ENCODE data around the gene RIN1. TPM values are rescaled to one million over a fixed set of nuclear protein-coding genes. Genes with fewer than 3 reads are reported as not detected.
A peak's percentile ranks its signal among the peaks of the same experiment; 100 is the strongest.

Gene RIN1
- total RNA-seq, 1 donor from 2014 or later, result 1.6 TPM

GRCh38 chr11:66291706-66292542 is 44.3 kb downstream of the RIN1 start, which contains the start of gene TMEM151A:
Gene TMEM151A (plus strand): TSS chr11:66291894. CDS start chr11:66292014, 120 bp downstream.
- DNase-seq (ENCODE audit: missing footprints) (no peak), ATAC-seq (no peak)
- intact Hi-C loops (cut with DNase I), result no loop called here

DNA sequence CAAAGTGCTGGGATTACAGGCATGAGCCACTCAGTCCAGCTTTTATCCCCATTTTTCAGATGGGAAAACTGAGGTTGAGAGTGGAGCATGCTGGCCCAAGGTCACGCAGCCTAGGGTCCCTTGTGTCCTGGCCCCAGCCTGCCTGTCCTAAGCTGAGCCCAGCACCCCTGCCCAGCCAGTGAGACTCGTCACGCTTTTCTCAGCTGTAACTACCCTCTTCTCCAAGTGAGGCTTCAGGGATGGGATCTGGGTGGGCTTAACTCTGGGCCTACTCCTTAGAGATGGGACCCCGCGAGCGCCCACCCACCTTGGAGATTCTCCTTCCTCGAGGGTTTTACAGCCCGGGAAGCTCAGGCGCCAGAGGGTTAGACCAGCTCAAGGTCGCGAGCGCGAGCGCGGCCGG is 44.9 kb downstream of the RIN1 start:
- intact Hi-C loops (cut with DNase I), result no loop called here
- ATAC-seq, result no peak
- no peak for DNase-seq (ENCODE audit: missing footprints)

DNA sequence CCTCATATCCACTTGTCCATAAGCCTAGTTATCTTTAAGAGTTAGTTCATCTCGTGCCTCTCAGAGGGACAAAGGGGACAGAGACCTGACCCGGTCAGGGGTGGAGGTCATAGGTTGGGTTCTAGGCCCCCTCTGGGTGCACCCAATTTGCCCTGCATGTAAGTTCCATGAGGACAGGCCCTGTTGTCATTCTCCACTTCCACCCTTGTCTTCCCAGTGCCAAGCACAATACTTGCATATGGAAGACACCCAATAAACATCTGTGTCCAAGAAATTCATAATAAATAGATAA is 46.0 kb downstream of the RIN1 start:
- DNase-seq (ENCODE audit: missing footprints), result no peak
- ATAC-seq, result no peak
- intact Hi-C loops (cut with DNase I), result no loop called here

- ATAC-seq, result peak; percentile 35
- intact Hi-C loops (cut with DNase I), result no loop called here
- DNase-seq (ENCODE audit: missing footprints), result peak; percentile 86
Observed at GRCh38 chr11:66289548-66290329, 46.5 kb downstream of the RIN1 start.

GRCh38 chr11:66288671-66289547 is 47.3 kb downstream of the RIN1 start, which contains the start of gene YIF1A:
Gene YIF1A (minus strand): TSS chr11:66289143. CDS start chr11:66288985, 158 bp downstream.
- peak; percentile 96 for ATAC-seq
- intact Hi-C loops (cut with DNase I), result no loop called here
- DNase-seq (ENCODE audit: missing footprints), result peak; percentile 99

- DNase-seq (ENCODE audit: missing footprints) (no peak), ATAC-seq (no peak)
- intact Hi-C loops (cut with DNase I), result no loop called here
Observed at GRCh38 chr11:66287889-66288670, 48.2 kb downstream of the RIN1 start.

DNA sequence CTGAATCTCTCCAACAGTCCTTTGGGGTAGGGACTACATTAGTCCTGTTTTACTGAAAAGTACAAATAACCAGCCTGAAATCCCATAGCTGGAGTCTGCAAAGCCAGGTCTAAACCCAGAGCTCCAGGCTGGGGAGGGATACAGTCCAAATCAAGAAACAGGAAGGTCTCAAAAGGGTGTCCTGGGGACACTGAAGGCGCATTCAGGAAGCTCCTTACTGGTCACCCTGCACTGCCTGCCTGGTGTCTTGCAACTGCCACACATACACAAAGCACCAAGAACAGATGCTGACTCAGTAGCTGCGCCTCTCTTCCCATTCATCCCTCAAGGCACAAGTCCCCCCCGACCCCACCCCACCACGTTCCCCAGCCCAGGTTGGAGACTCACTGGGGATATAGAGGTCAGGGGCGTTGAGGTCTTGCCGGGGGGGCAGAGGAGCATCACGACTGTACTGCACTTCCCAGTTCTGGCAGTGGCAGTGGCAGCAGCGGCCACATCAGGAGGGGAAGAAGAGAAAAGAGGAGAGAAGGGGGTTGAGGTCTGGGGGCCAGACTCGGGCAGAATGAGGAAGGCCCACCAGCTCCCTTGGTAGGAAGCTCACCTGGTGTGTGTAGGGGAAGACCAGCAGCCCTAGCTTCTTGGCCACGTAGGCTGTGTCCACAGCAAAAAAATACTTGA is 48.9 kb downstream of the RIN1 start:
- ATAC-seq, result no peak
- intact Hi-C loops (cut with DNase I), result no loop called here
- DNase-seq (ENCODE audit: missing footprints), result no peak

GRCh38 chr11:66286699-66287098 is 49.5 kb downstream of the RIN1 start:
- intact Hi-C loops (cut with DNase I), result no loop called here
- no peak for DNase-seq (ENCODE audit: missing footprints)
- ATAC-seq, result no peak

GRCh38 chr11:66285250-66285947 is 50.8 kb downstream of the RIN1 start:
- intact Hi-C loops (cut with DNase I), result no loop called here
- ATAC-seq, result no peak

DNA sequence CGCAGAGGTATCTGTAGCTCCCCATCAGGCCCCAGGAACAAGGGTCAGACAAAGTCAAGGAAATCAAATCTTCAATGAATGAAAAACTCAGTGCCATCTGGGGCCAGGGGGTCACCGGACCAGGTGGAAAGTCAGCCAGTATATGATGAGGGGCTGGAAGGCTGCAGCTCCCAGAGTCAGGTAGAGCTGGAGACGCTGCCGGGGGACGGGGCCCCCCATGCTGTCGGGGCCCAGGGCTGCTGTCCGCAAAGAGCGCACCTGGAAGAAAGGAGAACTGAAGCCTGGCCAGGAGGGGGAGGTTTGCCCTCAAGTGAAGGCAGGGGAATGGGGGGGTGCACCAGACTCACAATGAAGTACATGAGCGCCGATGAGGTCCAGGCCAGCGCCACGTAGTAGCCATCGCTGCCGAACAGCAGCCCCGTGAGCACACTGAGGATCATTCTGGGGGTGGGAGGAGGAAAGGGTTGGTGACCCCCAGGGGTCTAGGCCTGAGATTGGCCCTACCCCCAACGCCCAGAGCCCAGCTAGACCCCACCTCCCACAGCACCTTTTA is 51.6 kb downstream of the RIN1 start:
- intact Hi-C loops (cut with DNase I), result no loop called here
- no peak for DNase-seq (ENCODE audit: missing footprints)
- ATAC-seq, result no peak

More at GRCh38 chr11:66285250-66285947, 50.8 kb downstream of the RIN1 start:
- DNase-seq (ENCODE audit: missing footprints), result no peak

- intact Hi-C loops (cut with DNase I), result no loop called here
- ATAC-seq, result no peak
Observed at GRCh38 chr11:66283461-66284105, 52.7 kb downstream of the RIN1 start.

DNA sequence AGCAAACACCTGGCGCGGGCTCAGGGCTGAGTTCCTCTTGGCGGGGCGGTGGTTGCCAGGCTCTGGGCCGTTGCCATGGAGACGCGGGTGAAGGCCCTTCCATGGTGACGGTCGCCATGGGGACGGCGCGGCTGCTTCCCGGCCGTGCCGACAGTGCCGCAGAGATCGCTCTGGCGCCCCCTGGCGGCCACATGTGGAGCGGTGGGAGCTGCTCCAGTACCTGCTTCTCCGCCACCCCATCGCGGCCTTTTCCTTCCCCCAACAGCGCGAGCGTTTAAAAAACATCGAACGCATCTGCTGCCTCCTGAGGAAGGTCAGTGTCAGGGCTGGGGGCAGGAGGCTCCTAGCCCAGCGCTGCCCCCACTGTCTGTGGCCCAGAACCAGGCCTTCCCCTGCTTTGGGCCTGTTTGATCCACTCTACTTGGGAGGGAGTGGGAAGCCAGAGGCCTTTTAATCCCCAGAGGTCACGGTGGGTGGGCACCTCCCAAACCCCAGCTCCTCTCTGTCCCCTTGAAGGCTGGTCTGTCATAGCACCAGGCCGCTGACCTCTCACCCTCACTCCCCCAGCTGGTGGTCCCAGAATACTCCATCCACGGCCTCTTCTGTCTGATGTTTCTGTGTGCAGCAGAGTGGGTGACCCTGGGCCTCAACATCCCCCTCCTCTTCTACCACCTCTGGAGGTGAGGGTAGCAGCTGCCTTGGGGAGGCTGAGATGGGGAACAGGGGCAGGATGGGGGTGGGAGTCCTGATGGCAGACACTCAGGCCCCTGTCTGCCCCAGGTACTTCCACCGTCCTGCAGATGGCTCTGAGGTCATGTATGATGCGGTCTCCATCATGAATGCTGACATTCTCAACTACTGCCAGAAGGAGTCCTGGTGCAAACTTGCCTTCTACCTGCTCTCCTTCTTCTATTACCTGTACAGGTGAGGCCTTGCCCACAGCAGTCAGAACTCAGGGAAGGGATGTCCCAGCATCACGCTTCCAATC is 53.5 kb downstream of the RIN1 start:
- peak; percentile 99 for DNase-seq (ENCODE audit: missing footprints)
- intact Hi-C loops (cut with DNase I), result loop anchor here (1.0 kb wide), 1 partner anchor 60 kb away; no protein-coding TSS in a partner anchor
- ATAC-seq, result peak; percentile 84

More at GRCh38 chr11:66283461-66284105, 52.7 kb downstream of the RIN1 start:
- DNase-seq (ENCODE audit: missing footprints), result no peak

Measured in Right ventricle myocardium inferior (tissue), 1 donor.